Inferior parietal cortex (tissue), 1 donor: Measurements from ENCODE around the gene GPR108.
"Not testable (repeated sequence)": the region's sequence is repeated elsewhere in the genome, so short reads cannot be mapped to it uniquely, and the experiment has no call there.

Source experiments
- DNase-seq: peaks from one replicate; pipeline ENCODE4 v3.0.0-alpha.2; 2016; ENCODE audit errors: extremely low spot score

GPR108 gene

GRCh38 chr19:6720369-6721137 lies 16.8 kb downstream of the GPR108 start, which contains the start of gene C3:
Gene C3, minus strand, starts transcription at chr19:6720650. Its CDS starts 61 bp downstream, at chr19:6720589.
- DNase-seq: no peak

GRCh38 chr19:6719992-6720368 lies 17.4 kb downstream of the GPR108 start:
- no peak for DNase-seq

GRCh38 chr19:6719540-6719861 lies 17.9 kb downstream of the GPR108 start:
- no peak for DNase-seq

- DNase-seq: peak; percentile 9
Measured at GRCh38 chr19:6718741-6719539, 18.4 kb downstream of the GPR108 start.

- no peak for DNase-seq
Measured at GRCh38 chr19:6718111-6718740, 19.2 kb downstream of the GPR108 start.

- DNase-seq: no peak
Measured at GRCh38 chr19:6717441-6717971, 19.9 kb downstream of the GPR108 start.

GRCh38 chr19:6717036-6717435 lies 20.3 kb downstream of the GPR108 start:
- no peak for DNase-seq

- DNase-seq: no peak
Measured at GRCh38 chr19:6716610-6716970, 20.8 kb downstream of the GPR108 start.

- no peak for DNase-seq
Measured at GRCh38 chr19:6714749-6715555, 22.4 kb downstream of the GPR108 start.

GRCh38 chr19:6713773-6714692 lies 23.3 kb downstream of the GPR108 start:
- DNase-seq: no peak

GRCh38 chr19:6712692-6713670 lies 24.4 kb downstream of the GPR108 start:
- DNase-seq: no peak

- no peak for DNase-seq
Measured at GRCh38 chr19:6712231-6712630, 25.1 kb downstream of the GPR108 start.

- DNase-seq: no peak
Measured at GRCh38 chr19:6711605-6712004, 25.8 kb downstream of the GPR108 start.

GRCh38 chr19:6711078-6711361 lies 26.4 kb downstream of the GPR108 start:
- DNase-seq: no peak

GRCh38 chr19:6710273-6711077 lies 26.9 kb downstream of the GPR108 start:
- DNase-seq: no peak

GRCh38 chr19:6709549-6709948 lies 27.8 kb downstream of the GPR108 start:
- DNase-seq: no peak

GRCh38 chr19:6708913-6709312 lies 28.5 kb downstream of the GPR108 start:
- DNase-seq: not testable (repeated sequence)

- no peak for DNase-seq
Measured at GRCh38 chr19:6708346-6708745, 29.0 kb downstream of the GPR108 start.

- no peak for DNase-seq
Measured at GRCh38 chr19:6707658-6708018, 29.7 kb downstream of the GPR108 start.
